SK-N-SH treated with all-trans-retinoic acid at 6 μM for 48 hours (cell line): ENCODE data around the gene LAD1.

Experiments
- ATAC-seq: fragments of 200-7000 bp; cut with Tn5 transposase; 3 replicates; pipeline ENCODE4 v1.9.1; 2020; ENCODE audit warnings: mild to moderate bottlenecking, moderate library complexity
- ARNTL ChIP-seq: fragments of 450-650 bp; formaldehyde crosslinking; IDR thresholded peaks from 2 replicates; pipeline ENCODE4 v1.5.0; 2020; ENCODE audit warnings: low read depth, mild to moderate bottlenecking, moderate library complexity, borderline replicate concordance
- BACH2 ChIP-seq: fragments of 250-450 bp; sonication (Bioruptor Pico); IDR thresholded peaks from 2 replicates; pipeline ENCODE4 v1.9.0; 2021; ENCODE audit warnings: mild to moderate bottlenecking, borderline replicate concordance
- CSDC2 ChIP-seq: fragments of 250-450 bp; sonication (Bioruptor Pico); IDR thresholded peaks from 2 replicates; pipeline ENCODE4 v1.5.0; 2020; ENCODE audit warnings: mild to moderate bottlenecking, moderate library complexity
- GLIS3 ChIP-seq: fragments of 250-450 bp; sonication (Bioruptor Pico); IDR thresholded peaks from 2 replicates; pipeline ENCODE4 v1.5.0; 2020; ENCODE audit warnings: mild to moderate bottlenecking, moderate library complexity
- ISL1 ChIP-seq: fragments of 250-450 bp; sonication (Bioruptor Pico); IDR thresholded peaks from 2 replicates; pipeline ENCODE4 v2.1.2; 2022; ENCODE audit warnings: mild to moderate bottlenecking, moderate library complexity
- RARB ChIP-seq: fragments of 250-450 bp; sonication (Bioruptor Pico); IDR thresholded peaks from 2 replicates; pipeline ENCODE4 v1.8.0; 2021; ENCODE audit warnings: mild to moderate bottlenecking, moderate library complexity
- SNAI2 ChIP-seq: fragments of 250-450 bp; sonication (Bioruptor Pico); IDR thresholded peaks from 2 replicates; pipeline ENCODE4 v1.5.0; 2020; ENCODE audit warnings: mild to moderate bottlenecking, moderate library complexity
- TCF4 ChIP-seq: fragments of 250-450 bp; sonication (Bioruptor Pico); IDR thresholded peaks from 2 replicates; pipeline ENCODE4 v1.8.0; 2021; ENCODE audit warnings: mild to moderate bottlenecking, moderate library complexity, borderline replicate concordance
- TOX ChIP-seq: fragments of 250-450 bp; sonication (Bioruptor Pico); IDR thresholded peaks from 2 replicates; pipeline ENCODE4 v1.8.0; 2021; ENCODE audit warnings: mild to moderate bottlenecking, moderate library complexity, borderline replicate concordance
- ZC3H10 ChIP-seq: fragments of 250-450 bp; sonication (Bioruptor Pico); IDR thresholded peaks from 2 replicates; pipeline ENCODE4 v1.5.1; 2021; ENCODE audit warnings: mild to moderate bottlenecking, moderate library complexity
- ZFP3 ChIP-seq: fragments of 250-450 bp; sonication (Bioruptor Pico); IDR thresholded peaks from 2 replicates; pipeline ENCODE4 v1.5.0; 2020; ENCODE audit warnings: mild to moderate bottlenecking, moderate library complexity
- ZFP30 ChIP-seq: fragments of 450-650 bp; formaldehyde crosslinking; IDR thresholded peaks from 2 replicates; pipeline ENCODE4 v1.5.0; 2022; ENCODE audit warnings: mild to moderate bottlenecking, moderate library complexity
- ZNF565 ChIP-seq: fragments of 450-650 bp; formaldehyde crosslinking; conservative IDR thresholded peaks from 2 replicates; pipeline ENCODE4 v1.5.0; 2020; ENCODE audit warnings: low read depth, mild to moderate bottlenecking, moderate library complexity
- ZNF70 ChIP-seq: fragments of 450-650 bp; formaldehyde crosslinking; IDR thresholded peaks from 2 replicates; pipeline ENCODE4 v1.5.0; 2020; ENCODE audit warnings: mild to moderate bottlenecking, moderate library complexity
- ZNF8 ChIP-seq: fragments of 450-650 bp; formaldehyde crosslinking; IDR thresholded peaks from 2 replicates; pipeline ENCODE4 v1.5.0; 2020; ENCODE audit warnings: mild to moderate bottlenecking, moderate library complexity
- TF ChIP-seq, protein P1 (sequence below): fragments of 250-450 bp; sonication (Bioruptor Pico); IDR thresholded peaks from 2 replicates; pipeline ENCODE4 v1.5.1; 2020; ENCODE audit warnings: low read depth, mild to moderate bottlenecking, moderate library complexity
- TF ChIP-seq, protein P2 (sequence below): fragments of 250-450 bp; sonication (Bioruptor Pico); IDR thresholded peaks from 2 replicates; pipeline ENCODE4 v1.8.0; 2020; ENCODE audit warnings: mild to moderate bottlenecking, moderate library complexity, borderline replicate concordance
- TF ChIP-seq, protein P3 (sequence below): fragments of 250-450 bp; sonication (Bioruptor Pico); IDR thresholded peaks from 2 replicates; pipeline ENCODE4 v1.5.0; 2020; ENCODE audit warnings: mild to moderate bottlenecking, moderate library complexity
- TF ChIP-seq, protein P4 (sequence below): fragments of 250-450 bp; sonication (Bioruptor Pico); IDR thresholded peaks from 2 replicates; pipeline ENCODE4 v1.5.1; 2021; ENCODE audit warnings: mild to moderate bottlenecking, moderate library complexity
- TF ChIP-seq, protein P5 (sequence below): fragments of 250-450 bp; sonication (Bioruptor Pico); IDR thresholded peaks from 2 replicates; pipeline ENCODE4 v1.8.0; 2021; ENCODE audit warnings: low read depth, mild to moderate bottlenecking, moderate library complexity, borderline replicate concordance

The LAD1 gene

DNA sequence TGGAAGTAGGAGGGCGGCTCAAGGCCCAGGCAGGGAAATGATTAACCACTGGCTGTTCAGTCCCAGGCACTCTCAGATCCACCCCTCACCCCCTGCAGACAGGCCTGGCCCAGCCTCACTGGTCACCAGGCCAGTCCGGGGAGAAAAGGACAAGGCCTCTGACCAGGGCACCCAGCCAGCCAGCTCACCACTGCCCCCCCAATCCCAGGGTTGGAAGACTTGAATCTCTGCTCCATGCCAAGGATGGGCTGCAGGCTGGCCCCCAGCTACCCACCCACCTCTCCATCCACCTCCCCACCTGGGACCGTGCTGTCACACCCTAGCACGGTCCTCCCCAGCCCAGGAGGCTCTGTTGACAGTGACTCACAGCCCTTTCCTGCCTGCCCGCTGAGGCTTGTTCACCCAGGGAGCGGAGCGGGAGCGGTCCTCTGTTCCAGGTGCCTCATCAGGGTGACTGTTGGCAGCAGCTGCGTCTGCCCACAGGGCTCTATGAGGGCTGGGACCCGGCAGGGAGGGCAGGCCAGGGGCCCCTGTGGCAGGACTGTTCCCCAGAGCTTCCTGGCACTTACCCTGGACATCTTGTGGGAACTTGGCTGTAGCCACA is 2.2 kb downstream of the LAD1 start (continued):
- TF ChIP-seq, protein P1, sequence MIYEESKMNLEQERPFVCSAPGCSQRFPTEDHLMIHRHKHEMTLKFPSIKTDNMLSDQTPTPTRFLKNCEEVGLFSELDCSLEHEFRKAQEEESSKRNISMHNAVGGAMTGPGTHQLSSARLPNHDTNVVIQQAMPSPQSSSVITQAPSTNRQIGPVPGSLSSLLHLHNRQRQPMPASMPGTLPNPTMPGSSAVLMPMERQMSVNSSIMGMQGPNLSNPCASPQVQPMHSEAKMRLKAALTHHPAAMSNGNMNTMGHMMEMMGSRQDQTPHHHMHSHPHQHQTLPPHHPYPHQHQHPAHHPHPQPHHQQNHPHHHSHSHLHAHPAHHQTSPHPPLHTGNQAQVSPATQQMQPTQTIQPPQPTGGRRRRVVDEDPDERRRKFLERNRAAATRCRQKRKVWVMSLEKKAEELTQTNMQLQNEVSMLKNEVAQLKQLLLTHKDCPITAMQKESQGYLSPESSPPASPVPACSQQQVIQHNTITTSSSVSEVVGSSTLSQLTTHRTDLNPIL (CRISPR knock-in tag) = no peak
- TF ChIP-seq, protein P2, sequence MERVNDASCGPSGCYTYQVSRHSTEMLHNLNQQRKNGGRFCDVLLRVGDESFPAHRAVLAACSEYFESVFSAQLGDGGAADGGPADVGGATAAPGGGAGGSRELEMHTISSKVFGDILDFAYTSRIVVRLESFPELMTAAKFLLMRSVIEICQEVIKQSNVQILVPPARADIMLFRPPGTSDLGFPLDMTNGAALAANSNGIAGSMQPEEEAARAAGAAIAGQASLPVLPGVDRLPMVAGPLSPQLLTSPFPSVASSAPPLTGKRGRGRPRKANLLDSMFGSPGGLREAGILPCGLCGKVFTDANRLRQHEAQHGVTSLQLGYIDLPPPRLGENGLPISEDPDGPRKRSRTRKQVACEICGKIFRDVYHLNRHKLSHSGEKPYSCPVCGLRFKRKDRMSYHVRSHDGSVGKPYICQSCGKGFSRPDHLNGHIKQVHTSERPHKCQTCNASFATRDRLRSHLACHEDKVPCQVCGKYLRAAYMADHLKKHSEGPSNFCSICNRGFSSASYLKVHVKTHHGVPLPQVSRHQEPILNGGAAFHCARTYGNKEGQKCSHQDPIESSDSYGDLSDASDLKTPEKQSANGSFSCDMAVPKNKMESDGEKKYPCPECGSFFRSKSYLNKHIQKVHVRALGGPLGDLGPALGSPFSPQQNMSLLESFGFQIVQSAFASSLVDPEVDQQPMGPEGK (CRISPR knock-in tag) = no peak

DNA sequence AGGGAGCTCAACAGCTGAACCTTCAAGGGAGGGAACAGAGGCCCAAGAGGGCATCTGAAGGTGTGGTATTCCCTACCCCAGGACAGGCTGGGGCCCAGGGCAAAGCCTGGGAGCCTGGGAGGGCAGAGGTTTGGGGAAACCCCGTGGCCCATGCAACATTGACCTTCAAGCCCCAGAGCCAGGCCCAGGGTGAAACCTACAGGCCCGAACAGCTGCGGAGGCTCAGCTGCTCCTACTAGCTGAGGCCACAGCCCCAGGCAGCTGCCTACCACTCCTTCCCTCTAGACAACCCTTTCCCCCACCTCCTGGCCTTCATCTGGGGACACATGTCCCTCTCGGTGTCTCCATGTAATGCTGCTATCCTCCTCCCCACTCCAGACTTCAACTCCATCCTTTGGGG is 3.2 kb downstream of the LAD1 start:
- TF ChIP-seq, protein P1 (CRISPR knock-in tag) = no peak
- no peak for ATAC-seq

DNA sequence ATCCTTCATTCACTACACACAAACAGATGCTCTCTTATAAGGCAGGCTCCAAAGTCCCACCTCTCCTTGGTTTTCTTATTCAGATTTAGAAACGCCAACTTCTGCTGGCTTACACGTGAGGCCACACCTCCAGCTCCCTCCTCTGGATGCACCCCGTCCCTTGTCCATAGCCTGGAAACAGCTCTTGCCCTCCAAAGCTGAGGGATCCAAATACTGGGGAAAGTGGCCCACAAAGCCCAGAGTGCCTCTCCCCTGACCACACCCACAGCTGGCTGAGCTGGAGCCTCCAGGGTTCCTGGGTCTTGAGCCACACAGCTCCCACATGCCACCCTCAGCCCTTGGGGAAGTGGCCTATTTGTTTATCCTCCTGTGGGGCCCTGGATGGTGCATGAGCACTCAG is 4.5 kb downstream of the LAD1 start:
- no peak for TF ChIP-seq ZC3H10 (CRISPR knock-in tag)
- no peak for TF ChIP-seq ZNF70 (CRISPR knock-in tag)
- TF ChIP-seq CSDC2 = no peak
- TF ChIP-seq, protein P3, sequence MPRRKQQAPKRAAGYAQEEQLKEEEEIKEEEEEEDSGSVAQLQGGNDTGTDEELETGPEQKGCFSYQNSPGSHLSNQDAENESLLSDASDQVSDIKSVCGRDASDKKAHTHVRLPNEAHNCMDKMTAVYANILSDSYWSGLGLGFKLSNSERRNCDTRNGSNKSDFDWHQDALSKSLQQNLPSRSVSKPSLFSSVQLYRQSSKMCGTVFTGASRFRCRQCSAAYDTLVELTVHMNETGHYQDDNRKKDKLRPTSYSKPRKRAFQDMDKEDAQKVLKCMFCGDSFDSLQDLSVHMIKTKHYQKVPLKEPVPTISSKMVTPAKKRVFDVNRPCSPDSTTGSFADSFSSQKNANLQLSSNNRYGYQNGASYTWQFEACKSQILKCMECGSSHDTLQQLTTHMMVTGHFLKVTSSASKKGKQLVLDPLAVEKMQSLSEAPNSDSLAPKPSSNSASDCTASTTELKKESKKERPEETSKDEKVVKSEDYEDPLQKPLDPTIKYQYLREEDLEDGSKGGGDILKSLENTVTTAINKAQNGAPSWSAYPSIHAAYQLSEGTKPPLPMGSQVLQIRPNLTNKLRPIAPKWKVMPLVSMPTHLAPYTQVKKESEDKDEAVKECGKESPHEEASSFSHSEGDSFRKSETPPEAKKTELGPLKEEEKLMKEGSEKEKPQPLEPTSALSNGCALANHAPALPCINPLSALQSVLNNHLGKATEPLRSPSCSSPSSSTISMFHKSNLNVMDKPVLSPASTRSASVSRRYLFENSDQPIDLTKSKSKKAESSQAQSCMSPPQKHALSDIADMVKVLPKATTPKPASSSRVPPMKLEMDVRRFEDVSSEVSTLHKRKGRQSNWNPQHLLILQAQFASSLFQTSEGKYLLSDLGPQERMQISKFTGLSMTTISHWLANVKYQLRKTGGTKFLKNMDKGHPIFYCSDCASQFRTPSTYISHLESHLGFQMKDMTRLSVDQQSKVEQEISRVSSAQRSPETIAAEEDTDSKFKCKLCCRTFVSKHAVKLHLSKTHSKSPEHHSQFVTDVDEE (CRISPR knock-in tag) = no peak
- no peak for TF ChIP-seq TCF4 (CRISPR knock-in tag)
- no peak for TF ChIP-seq ZFP30
- no peak for TF ChIP-seq RARB (CRISPR knock-in tag)
- no peak for TF ChIP-seq ISL1
- no peak for TF ChIP-seq BACH2 (CRISPR knock-in tag)
- no peak for TF ChIP-seq ARNTL (CRISPR knock-in tag)
- ATAC-seq = no peak

DNA sequence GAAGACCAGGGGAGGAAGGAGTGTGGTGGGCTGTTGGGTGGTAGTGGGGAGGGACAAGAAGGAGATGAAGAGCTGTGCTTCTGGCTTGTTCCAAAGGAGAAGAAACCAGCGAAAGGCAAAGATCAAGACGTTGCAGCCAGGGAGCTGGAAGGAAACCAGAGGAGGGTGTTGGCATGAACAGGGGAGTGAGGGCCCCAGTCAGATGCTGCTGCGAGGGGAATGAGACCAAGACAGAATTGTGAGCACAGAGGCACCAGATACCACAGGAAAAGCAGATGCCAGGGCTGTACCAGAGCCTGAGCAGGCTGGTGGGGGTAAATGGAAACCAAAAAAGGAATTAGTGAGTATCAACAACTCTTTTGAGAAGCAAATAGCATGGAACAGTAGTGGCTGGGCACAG is 6.0 kb downstream of the LAD1 start:
- ATAC-seq = no peak

More for the DNA sequence above, 6.0 kb downstream of the LAD1 start:
- TF ChIP-seq ZNF565 (CRISPR knock-in tag) (no peak), ZNF8 (no peak), ZFP30 (no peak), ZNF70 (CRISPR knock-in tag) (no peak), BACH2 (CRISPR knock-in tag) (no peak), CSDC2 (no peak), SNAI2 (CRISPR knock-in tag) (no peak), ZFP3 (CRISPR knock-in tag) (no peak), TCF4 (CRISPR knock-in tag) (no peak), RARB (CRISPR knock-in tag) (no peak), TOX (CRISPR knock-in tag) (no peak), GLIS3 (CRISPR knock-in tag) (no peak), ISL1 (no peak)
- TF ChIP-seq, protein P4, sequence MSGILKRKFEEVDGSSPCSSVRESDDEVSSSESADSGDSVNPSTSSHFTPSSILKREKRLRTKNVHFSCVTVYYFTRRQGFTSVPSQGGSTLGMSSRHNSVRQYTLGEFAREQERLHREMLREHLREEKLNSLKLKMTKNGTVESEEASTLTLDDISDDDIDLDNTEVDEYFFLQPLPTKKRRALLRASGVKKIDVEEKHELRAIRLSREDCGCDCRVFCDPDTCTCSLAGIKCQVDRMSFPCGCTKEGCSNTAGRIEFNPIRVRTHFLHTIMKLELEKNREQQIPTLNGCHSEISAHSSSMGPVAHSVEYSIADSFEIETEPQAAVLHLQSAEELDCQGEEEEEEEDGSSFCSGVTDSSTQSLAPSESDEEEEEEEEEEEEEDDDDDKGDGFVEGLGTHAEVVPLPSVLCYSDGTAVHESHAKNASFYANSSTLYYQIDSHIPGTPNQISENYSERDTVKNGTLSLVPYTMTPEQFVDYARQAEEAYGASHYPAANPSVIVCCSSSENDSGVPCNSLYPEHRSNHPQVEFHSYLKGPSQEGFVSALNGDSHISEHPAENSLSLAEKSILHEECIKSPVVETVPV (CRISPR knock-in tag) = no peak
- TF ChIP-seq, protein P5, sequence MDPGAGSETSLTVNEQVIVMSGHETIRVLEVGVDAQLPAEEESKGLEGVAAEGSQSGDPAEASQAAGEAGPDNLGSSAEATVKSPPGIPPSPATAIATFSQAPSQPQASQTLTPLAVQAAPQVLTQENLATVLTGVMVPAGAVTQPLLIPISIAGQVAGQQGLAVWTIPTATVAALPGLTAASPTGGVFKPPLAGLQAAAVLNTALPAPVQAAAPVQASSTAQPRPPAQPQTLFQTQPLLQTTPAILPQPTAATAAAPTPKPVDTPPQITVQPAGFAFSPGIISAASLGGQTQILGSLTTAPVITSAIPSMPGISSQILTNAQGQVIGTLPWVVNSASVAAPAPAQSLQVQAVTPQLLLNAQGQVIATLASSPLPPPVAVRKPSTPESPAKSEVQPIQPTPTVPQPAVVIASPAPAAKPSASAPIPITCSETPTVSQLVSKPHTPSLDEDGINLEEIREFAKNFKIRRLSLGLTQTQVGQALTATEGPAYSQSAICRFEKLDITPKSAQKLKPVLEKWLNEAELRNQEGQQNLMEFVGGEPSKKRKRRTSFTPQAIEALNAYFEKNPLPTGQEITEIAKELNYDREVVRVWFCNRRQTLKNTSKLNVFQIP (CRISPR knock-in tag) = no peak
- TF ChIP-seq, protein P2 (CRISPR knock-in tag) = no peak
